ENCODE measurements around the gene PIGK.

DNA sequence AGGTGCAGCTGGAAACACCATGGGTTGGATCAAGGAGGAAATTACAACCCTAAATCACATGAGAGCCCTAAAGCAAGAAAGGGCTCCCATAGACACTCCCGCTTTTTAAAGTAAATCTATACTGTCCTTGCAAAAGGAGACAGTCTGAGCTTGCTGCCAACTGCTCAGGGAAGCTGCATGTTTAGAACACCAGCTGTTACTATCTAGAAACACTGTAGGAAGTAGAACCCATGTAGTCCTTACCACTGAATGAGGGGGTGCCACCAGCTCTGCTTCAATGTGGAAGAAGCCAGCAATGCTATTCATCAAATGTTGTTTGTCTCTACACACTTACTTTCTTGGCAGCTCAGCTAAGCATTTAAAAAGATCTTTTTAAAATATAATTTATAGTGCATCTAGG, 79.8 kb downstream of the PIGK start:
- TF ChIP-seq, protein P1, sequence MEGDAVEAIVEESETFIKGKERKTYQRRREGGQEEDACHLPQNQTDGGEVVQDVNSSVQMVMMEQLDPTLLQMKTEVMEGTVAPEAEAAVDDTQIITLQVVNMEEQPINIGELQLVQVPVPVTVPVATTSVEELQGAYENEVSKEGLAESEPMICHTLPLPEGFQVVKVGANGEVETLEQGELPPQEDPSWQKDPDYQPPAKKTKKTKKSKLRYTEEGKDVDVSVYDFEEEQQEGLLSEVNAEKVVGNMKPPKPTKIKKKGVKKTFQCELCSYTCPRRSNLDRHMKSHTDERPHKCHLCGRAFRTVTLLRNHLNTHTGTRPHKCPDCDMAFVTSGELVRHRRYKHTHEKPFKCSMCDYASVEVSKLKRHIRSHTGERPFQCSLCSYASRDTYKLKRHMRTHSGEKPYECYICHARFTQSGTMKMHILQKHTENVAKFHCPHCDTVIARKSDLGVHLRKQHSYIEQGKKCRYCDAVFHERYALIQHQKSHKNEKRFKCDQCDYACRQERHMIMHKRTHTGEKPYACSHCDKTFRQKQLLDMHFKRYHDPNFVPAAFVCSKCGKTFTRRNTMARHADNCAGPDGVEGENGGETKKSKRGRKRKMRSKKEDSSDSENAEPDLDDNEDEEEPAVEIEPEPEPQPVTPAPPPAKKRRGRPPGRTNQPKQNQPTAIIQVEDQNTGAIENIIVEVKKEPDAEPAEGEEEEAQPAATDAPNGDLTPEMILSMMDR (IDR thresholded peaks at IDR 0.05): no peak
- TF ChIP-seq ZFX (IDR thresholded peaks at IDR 0.05; ENCODE audit: borderline replicate concordance): no peak

Measured in 22Rv1 (cell line).